Ascending aorta (tissue), 2 donors: ENCODE results near the gene COL18A1. TPM values are rescaled to one million over a fixed set of nuclear protein-coding genes. Genes with fewer than 3 reads are reported as not detected.
A peak's percentile ranks its signal among the peaks of the same experiment; 100 is the strongest.
"Not testable (repeated sequence)": the region's sequence is repeated elsewhere in the genome, so short reads cannot be mapped to it uniquely, and the experiment has no call there.

ENCODE experiments used
- DNase-seq, 2 donors: peaks; one replicate each; pipeline ENCODE4 v3.0.0-alpha.2; 2019; ENCODE audit warnings: low spot score in 2 of 2
- H3K27ac ChIP-seq, 2 donors: fragments of 200-600 bp; sonication (generic); one replicate each; pipeline ENCODE4 v1.5.1; 2016 to 2017; ENCODE audit warnings: mild to moderate bottlenecking in 1 of 2
- H3K27me3 ChIP-seq: fragments of 200-600 bp; sonication (generic); one replicate; pipeline ENCODE4 v1.5.1; 2017
- H3K36me3 ChIP-seq, 2 donors: fragments of 200-600 bp; sonication (generic); one replicate each; pipeline ENCODE4 v1.5.1; 2016
- H3K4me1 ChIP-seq, 2 donors: fragments of 200-600 bp; sonication (generic); one replicate each; pipeline ENCODE4 v1.5.1; 2016 to 2017; ENCODE audit warnings: mild to moderate bottlenecking in 1 of 2
- H3K4me3 ChIP-seq, 2 donors: fragments of 200-600 bp; sonication (generic); one replicate each; pipeline ENCODE4 v1.5.1; 2016 to 2017; ENCODE audit warnings: mild to moderate bottlenecking in 1 of 2
- H3K9me3 ChIP-seq, 2 donors: fragments of 200-600 bp; sonication (generic); one replicate each; pipeline ENCODE4 v1.5.1; 2016
- intact Hi-C: fragments of 100-400 bp; cut with DNase I; formaldehyde crosslinking; loops from one replicate; pipeline ENCODE4 v1.15.1; 2023
- total RNA-seq: library from RNA; depleted of rRNA; stranded (reverse); fragments of >200 nt; gene quantifications from one replicate; pipeline ENCODE4 v1.1.0, GENCODE V29; 2016
- TF ChIP-seq, protein P1 (sequence below), 3 experiments: fragments of 200-600 bp in 2 of 3; fragments of 450-650 bp in 1 of 3; sonication (generic) in 2 of 3; IDR thresholded peaks; one replicate each; pipeline ENCODE4 v1.5.1; 2016 to 2019; ENCODE audit warnings: antibody characterized with exemption in 3 of 3, mild to moderate bottlenecking in 1 of 3, moderate library complexity in 1 of 3

COL18A1 gene
- total RNA-seq, 1 donor from 2014 or later: 699 TPM

DNA sequence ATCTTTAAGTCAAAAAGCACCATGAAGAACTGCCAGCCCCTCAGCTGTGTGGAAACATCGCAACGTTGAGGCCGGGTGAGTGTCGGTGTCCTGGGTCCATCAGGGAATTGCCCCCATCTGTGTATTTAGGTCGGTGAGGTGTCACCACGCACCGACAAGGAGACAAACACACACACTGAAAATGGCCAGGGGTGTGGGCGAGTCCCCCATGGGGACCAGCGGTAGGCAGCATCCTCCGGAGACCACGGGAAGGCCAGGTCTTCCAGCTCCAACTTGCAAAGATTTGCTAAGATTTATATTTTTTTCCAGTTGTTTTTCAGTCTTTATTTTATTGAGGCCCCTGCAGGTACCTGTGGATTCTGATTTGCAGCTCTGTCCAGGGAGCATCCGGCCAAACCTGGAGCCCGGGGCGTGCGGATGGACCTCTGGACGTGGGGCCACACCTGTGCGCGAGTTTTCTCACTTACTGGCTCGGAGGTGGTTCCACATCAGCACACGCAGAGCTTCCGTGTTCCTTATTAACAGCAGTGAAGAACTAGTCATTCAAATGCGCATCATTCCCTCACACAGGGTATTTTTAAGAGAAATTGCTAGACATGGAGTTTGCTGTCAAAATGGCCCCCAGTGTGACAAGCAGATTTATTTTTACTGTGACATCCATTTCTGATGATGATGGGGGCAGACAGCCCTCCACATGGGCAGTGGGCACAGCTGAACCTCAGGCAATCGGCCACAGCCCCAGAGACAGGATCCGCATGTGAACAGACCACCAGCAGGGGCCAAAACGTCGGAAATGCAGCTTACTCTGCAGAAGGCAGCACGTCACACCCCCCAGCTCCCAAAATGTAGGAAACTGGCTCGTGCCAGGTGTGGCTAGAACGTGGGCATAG, 154.5 kb downstream of the COL18A1 start:
- H3K4me1 ChIP-seq: no peaks in the 10 kb centered on the region
- peaks cover 0 to 3% of the 10 kb centered on the region in 2 donors for H3K9me3 ChIP-seq
- TF ChIP-seq, protein P1, sequence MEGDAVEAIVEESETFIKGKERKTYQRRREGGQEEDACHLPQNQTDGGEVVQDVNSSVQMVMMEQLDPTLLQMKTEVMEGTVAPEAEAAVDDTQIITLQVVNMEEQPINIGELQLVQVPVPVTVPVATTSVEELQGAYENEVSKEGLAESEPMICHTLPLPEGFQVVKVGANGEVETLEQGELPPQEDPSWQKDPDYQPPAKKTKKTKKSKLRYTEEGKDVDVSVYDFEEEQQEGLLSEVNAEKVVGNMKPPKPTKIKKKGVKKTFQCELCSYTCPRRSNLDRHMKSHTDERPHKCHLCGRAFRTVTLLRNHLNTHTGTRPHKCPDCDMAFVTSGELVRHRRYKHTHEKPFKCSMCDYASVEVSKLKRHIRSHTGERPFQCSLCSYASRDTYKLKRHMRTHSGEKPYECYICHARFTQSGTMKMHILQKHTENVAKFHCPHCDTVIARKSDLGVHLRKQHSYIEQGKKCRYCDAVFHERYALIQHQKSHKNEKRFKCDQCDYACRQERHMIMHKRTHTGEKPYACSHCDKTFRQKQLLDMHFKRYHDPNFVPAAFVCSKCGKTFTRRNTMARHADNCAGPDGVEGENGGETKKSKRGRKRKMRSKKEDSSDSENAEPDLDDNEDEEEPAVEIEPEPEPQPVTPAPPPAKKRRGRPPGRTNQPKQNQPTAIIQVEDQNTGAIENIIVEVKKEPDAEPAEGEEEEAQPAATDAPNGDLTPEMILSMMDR (IDR thresholded peaks at IDR 0.05): no peak
- intact Hi-C loops: loop anchor here (5.0 to 10.0 kb wide), 3 partner anchors 83 to 765 kb away; partner anchors contain the start of genes C21orf58, PCBP3 and PCNT
- no peak overlapping the region for H3K4me3 ChIP-seq
- H3K27ac ChIP-seq: no peak overlapping the region
- H3K27me3 ChIP-seq: no peaks in the 10 kb centered on the region
- peak in 1 of 2 donors; percentile 54 for DNase-seq
- no peaks in the 10 kb centered on the region for H3K36me3 ChIP-seq

DNA sequence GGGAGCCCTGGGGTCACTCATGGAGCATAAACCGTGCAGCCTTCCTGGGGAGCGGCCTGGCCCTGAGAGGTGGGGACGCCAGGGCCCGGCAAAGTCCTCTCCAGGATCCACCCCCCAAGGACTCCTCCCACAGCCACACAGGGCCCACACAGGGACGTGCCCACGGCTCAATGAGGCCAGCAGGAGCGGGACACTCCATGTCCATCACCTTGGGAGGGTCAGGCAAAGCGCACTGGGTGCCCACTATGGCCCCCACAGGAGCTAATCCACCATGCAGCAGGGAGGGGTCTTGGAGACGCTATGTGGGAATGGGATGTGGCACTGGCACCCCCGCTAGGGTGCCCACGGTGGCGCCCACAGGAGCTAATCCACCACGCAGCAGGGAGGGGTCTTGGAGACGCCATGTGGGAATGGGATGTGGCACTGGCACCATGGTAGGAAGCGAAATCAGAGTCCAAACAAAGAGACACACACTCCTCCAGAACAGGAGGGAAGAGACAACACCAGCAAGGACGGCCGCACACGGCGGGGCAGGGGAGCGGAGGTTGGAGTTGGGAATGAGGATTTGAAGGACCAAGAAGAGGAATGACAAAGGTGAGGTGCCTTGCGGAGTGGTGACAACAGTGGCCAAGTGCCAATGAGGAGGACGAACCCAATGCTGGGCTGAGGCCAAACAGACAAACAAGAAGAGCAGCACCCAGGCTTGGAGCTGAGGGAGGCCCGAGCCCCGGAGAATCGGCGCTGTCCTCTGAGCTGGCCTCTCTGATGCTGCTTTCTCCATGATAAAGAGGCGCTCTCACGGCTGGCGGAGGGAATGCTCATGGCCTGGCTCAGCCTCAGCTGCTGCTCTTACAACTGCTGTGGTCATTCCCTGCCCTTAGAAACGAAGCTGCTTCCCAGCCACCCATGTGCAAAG, 155.4 kb downstream of the COL18A1 start:
- no peaks in the 10 kb centered on the region for H3K4me1 ChIP-seq
- intact Hi-C loops: no loop called here
- DNase-seq: peak in 1 of 2 donors; percentile 50
- H3K27me3 ChIP-seq: no peaks in the 10 kb centered on the region
- TF ChIP-seq, protein P1 (IDR thresholded peaks at IDR 0.05): no peak
- H3K36me3 ChIP-seq: no peaks in the 10 kb centered on the region
- no peak overlapping the region for H3K4me3 ChIP-seq
- no peak overlapping the region for H3K27ac ChIP-seq
- H3K9me3 ChIP-seq: peaks cover 0 to 3% of the 10 kb centered on the region in 2 donors

DNA sequence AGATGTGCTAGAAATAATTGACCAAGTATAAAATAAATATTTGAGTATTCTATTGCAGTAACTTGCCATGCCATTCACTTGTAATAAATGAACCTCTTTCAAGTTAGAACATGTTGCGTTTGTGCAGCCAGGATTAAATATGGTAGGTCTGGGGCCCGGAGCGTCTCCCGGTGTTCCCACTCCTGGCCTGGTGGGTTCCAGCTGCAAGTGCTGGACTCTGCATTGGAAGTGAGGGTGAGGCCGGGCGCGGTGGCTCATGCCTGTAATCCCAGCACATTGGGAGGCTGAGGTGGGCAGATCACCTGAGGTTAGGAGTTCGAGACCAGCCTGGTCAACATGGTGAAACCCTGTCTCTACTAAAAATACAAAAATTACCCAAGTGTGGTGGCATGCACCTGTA, 156.3 kb downstream of the COL18A1 start:
- intact Hi-C loops, DNase-seq, H3K4me3 ChIP-seq, H3K27me3 ChIP-seq, H3K27ac ChIP-seq, H3K4me1 ChIP-seq, H3K36me3 ChIP-seq, H3K9me3 ChIP-seq: not testable (repeated sequence)

DNA sequence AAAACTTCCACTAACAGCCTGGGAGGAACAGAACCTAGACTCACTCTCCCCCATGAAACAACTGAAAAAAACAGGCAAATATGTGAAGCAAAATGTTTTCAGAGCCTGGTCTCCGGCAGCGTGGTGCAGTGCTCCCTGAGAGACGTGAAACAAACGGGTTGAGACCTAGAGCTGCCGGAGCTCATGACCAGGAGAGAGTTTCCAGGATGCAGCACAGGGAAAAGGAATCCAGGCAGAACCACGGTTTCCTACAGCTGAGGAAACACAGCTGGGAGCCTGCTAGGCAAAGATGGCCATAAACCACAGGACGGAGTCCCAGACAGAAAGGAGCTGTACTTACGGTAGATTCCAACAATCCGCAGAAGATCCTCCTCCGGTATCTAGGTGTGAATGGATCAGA, 157.4 kb downstream of the COL18A1 start:
- DNase-seq: peak in 1 of 2 donors; percentile 31
- intact Hi-C loops: no loop called here
- H3K27ac ChIP-seq: no peak overlapping the region

DNA sequence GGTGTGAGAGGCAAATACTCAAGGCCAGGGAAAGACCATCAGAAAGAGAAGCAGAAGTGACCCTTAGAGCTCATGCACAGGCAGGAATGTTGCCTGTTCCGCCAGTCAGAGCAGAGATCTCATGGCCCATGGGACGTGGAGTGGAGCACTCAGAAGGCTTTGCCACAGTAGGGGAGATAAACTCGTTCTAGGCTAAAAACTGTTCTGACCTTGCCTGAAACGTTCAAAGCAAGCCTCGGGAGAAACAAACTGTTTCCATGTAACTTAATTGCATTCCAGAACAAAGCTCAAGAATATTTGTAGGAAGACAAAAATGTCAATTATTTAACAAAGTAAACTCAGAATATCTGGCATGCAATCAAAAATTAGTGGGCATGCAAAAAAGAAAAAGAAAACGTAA, 158.0 kb downstream of the COL18A1 start:
- no peak overlapping the region for H3K4me3 ChIP-seq
- no peak overlapping the region for H3K27ac ChIP-seq
- no peaks in the 10 kb centered on the region for H3K4me1 ChIP-seq
- peaks cover 0 to 3% of the 10 kb centered on the region in 2 donors for H3K9me3 ChIP-seq
- TF ChIP-seq, protein P1 (IDR thresholded peaks at IDR 0.05): no peak
- no peaks in the 10 kb centered on the region for H3K36me3 ChIP-seq
- no peaks in the 10 kb centered on the region for H3K27me3 ChIP-seq
- intact Hi-C loops: no loop called here
- no peak for DNase-seq

More for the DNA sequence above, 157.4 kb downstream of the COL18A1 start:
- H3K27me3 ChIP-seq: no peaks in the 10 kb centered on the region
- no peak overlapping the region for H3K4me3 ChIP-seq
- H3K9me3 ChIP-seq: peaks cover 0 to 3% of the 10 kb centered on the region in 2 donors
- no peaks in the 10 kb centered on the region for H3K4me1 ChIP-seq
- H3K36me3 ChIP-seq: no peaks in the 10 kb centered on the region
- TF ChIP-seq, protein P1 (IDR thresholded peaks at IDR 0.05): no peak

Other genes with a start within 250 kb of the COL18A1 start
- gene POFUT2, start 117.3 kb upstream of the COL18A1 start, total RNA-seq: 39.4 TPM
- 8.4 TPM for gene SLC19A1, start 137.3 kb downstream of the COL18A1 start, total RNA-seq
- gene PCBP3, start 238.6 kb downstream of the COL18A1 start, total RNA-seq: not detected